ENCODE measurements around the gene PARP4.

DNA sequence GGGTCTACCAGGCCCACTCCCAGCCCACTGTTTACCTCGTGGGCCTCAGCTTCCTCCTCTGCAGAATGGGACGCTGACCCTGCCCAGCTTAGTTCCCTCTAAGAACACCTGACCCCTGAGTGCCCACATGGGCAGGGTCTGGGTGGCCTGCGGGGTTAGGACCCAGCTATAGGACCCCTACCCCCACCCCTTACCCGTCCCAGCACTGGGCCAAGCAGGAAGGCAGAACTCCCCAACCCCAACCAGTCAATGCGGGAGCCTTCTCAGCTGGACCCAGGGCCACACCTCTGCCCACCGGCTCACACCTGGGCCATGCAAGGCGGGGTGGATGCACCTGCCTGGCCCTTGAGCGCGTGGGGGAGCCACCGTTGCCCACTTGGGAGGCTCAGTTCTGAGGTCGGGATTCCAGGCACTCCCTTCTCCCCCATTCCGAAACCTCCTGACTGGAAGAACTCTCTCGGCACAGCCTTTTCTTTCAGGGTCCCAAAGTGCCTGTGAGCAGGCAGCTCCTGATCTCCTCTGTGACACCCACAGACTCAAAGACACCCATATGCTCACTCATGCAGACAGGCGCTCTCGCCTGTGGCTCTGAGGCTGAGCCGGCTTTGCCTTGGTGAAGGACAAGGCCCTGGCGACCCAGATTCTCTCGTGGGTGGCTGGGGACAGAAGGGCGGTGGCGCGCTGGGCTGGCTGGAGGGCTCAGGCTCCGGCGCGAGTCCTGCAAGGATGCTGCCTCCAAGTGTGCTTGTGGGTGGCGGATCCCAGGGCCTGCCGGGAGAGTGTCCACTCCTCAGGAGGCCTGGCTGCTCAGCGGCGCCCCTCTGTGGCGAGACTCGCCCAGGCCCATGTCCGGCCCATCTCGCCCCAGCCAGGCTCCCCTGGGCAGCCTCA is 27.9 kb upstream of the PARP4 start:
- TF ChIP-seq, protein P1, sequence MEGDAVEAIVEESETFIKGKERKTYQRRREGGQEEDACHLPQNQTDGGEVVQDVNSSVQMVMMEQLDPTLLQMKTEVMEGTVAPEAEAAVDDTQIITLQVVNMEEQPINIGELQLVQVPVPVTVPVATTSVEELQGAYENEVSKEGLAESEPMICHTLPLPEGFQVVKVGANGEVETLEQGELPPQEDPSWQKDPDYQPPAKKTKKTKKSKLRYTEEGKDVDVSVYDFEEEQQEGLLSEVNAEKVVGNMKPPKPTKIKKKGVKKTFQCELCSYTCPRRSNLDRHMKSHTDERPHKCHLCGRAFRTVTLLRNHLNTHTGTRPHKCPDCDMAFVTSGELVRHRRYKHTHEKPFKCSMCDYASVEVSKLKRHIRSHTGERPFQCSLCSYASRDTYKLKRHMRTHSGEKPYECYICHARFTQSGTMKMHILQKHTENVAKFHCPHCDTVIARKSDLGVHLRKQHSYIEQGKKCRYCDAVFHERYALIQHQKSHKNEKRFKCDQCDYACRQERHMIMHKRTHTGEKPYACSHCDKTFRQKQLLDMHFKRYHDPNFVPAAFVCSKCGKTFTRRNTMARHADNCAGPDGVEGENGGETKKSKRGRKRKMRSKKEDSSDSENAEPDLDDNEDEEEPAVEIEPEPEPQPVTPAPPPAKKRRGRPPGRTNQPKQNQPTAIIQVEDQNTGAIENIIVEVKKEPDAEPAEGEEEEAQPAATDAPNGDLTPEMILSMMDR (IDR thresholded peaks at IDR 0.05): no peak
- TF ChIP-seq POLR2A (IDR thresholded peaks at IDR 0.05) (no peak), POLR2AphosphoS5 (IDR thresholded peaks at IDR 0.05) (no peak)
